Lung microvascular endothelial cell (primary cell): Measurements from ENCODE around the gene RABGAP1. TPM values are rescaled to one million over a fixed set of nuclear protein-coding genes. Genes with fewer than 3 reads are reported as not detected.

Experiments used
- total RNA-seq: library from RNA; depleted of rRNA; stranded (reverse); fragments of >200 nt; gene quantifications from 2 replicates; pipeline ENCODE4 v1.2.1, GENCODE V29; 2014

RABGAP1 gene
- total RNA-seq, 1 donor from 2014 or later: 35.5 TPM

Other genes with a start within 250 kb of the RABGAP1 start
- not detected in 2 replicates for gene OR1L4, start 217.0 kb upstream of the RABGAP1 start, total RNA-seq
- not detected in 2 replicates for gene OR1L6, start 198.7 kb upstream of the RABGAP1 start, total RNA-seq
- not detected in 2 replicates for gene OR5C1, start 152.1 kb upstream of the RABGAP1 start, total RNA-seq
- gene OR1K1, start 140.9 kb upstream of the RABGAP1 start, total RNA-seq: not detected in 2 replicates
- gene PDCL, start 112.4 kb upstream of the RABGAP1 start, total RNA-seq: 58.4 and 101 TPM in 2 replicates
- 48.6 and 85.1 TPM in 2 replicates for gene RC3H2, start 35.7 kb upstream of the RABGAP1 start, total RNA-seq
- gene ZBTB6, start 27.7 kb upstream of the RABGAP1 start, total RNA-seq: 9.2 and 14.3 TPM in 2 replicates
- gene ZBTB26, start 9.5 kb upstream of the RABGAP1 start, total RNA-seq: 2.0 and 3.0 TPM in 2 replicates
- gene GPR21, start 92.6 kb downstream of the RABGAP1 start, total RNA-seq: 0.44 and 0.60 TPM in 2 replicates